Superior temporal gyrus (tissue), 1 donor: ENCODE measurements around the gene UBE2U.
"Not testable (repeated sequence)": the region's sequence is repeated elsewhere in the genome, so short reads cannot be mapped to it uniquely, and the experiment has no call there.

Experiments used
- DNase-seq: peaks from one replicate; pipeline ENCODE4 v3.0.0-alpha.2; 2016; ENCODE audit errors: extremely low spot score

Gene UBE2U

GRCh38 chr1:64192290-64192689 is 11.1 kb upstream of the UBE2U start:
- no peak for DNase-seq

- peak; percentile 63 for DNase-seq
These were observed 9.0 kb upstream of the UBE2U start for GRCh38 chr1:64194168-64195080.

- DNase-seq: no peak
These were observed 8.4 kb upstream of the UBE2U start for GRCh38 chr1:64195081-64195395.

GRCh38 chr1:64196074-64196870 is 7.2 kb upstream of the UBE2U start:
- no peak for DNase-seq

DNA sequence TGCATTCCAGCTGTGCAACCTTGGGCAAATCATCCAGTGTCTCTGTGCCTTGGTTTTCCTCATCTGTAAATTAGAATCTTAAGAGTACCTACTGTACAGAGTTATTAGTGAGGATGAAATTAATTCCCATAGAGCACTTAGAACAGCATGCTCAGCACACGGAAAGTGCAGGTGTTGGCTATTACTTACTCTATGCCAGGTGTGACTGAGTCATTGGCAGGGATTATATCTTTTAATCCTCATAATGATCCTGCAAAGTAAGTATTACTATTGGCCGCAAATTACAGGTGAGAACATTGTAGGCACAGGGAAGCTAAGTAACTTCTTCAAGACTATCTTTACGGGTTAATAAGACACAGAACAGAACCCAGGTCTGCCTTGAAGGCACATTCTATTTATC is 6.3 kb upstream of the UBE2U start:
- no peak for DNase-seq

DNA sequence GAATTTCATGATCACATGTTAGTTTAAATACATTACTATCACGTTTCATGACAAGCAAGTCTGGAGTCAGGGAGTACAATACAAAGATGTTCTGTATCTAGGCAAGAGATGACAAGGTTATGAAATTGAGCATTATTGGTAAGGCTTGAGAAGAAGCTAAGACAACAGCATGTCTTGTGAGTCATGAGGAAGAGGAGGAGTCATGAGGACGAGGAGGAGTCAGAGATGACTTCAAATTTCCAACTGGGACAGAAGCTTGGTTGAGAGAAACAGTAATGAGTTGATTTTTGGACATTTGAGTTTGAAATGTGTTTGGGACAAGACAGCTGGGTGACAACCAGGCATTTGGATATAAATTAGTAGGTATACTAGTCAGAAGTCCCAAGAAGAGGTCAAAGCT is 4.3 kb upstream of the UBE2U start:
- DNase-seq: no peak

GRCh38 chr1:64200064-64200463 is 3.4 kb upstream of the UBE2U start:
- no peak for DNase-seq

- DNase-seq: no peak
These were observed 5.8 kb downstream of the UBE2U start for GRCh38 chr1:64209221-64209620.

GRCh38 chr1:64212031-64212430 is 8.6 kb downstream of the UBE2U start:
- DNase-seq: no peak

- DNase-seq: no peak
These were observed 12.2 kb downstream of the UBE2U start for GRCh38 chr1:64215576-64215975.

- DNase-seq: no peak
These were observed 16.8 kb downstream of the UBE2U start for GRCh38 chr1:64220241-64220640.

DNA sequence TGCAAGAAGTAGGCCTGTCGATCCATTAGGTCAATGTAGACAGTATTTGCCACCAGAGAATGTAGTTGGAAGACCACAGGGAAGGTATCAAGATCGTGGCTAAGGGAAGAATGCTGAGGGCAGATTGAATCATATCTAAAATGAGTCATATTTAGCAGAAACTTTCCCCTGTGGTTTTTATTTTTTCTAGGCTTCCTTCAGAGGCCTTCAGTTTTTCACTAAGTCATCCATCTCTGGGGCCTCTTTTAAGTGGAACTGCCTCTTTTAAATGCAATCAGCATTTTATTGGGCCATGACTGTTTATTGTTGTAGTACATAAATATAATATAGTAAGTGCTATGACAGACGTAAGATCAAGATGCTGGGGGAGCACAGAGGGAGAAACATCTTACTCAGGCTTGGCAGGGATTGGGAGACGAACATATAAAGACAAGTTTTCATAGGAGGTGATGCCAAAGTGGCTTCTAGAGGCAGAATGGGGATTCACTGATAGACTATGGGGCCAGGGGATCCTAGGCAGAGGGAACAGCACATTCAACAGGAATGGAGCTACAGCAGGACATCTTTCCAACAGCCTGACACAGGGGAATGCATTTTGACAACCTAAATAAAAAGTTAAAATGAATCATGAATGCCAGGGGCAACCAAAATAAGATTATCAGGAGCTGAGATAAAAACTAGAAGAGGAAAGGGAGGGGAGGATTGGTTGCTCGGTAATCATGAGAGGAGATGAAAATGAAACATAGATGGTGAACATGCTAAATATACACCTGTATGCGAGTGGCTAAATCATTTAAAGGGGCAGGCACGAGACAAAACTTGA is 20.1 kb downstream of the UBE2U start:
- DNase-seq: no peak

GRCh38 chr1:64224236-64224635 is 20.8 kb downstream of the UBE2U start:
- DNase-seq: not testable (repeated sequence)

GRCh38 chr1:64228167-64228957 is 24.9 kb downstream of the UBE2U start:
- no peak for DNase-seq

- no peak for DNase-seq
These were observed 25.9 kb downstream of the UBE2U start for GRCh38 chr1:64229307-64229706.

DNA sequence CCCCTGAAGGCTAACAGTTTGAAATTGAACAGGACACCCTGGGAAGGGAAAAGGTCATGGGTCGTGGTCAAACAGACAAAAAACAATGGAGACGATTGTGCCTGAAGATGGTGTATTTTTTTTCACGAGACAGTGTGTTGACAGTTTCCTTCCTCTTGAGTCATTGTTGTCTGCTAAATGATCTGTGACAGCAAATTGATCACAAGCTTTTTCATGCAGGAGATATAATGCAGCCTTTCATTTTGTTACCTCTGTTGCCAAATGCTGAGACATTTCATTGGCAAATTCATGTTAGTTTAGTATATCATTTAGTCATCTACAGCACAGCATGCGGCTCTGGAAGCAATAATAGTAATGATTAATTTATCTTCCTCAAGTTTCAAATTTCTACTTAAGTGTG is 27.7 kb downstream of the UBE2U start:
- no peak for DNase-seq

DNA sequence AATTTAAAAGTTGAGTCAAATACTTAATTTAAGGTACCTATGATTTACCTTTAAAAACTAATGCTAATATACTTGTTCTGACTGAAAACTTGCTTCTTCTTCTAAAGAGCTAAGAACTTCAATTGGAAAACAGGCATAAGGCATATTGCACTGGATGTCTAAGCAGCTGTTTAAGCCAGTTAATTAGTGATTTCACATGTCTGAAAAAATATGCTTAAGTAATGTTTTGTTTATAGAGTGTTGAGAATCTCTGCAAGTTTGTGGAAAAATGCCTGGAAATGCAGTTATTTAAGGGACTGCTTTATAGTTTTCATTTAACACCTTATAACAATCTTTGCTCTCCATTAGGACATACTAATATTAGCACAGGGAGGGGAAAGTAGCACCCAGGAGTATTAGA is 28.2 kb downstream of the UBE2U start:
- DNase-seq: no peak

DNA sequence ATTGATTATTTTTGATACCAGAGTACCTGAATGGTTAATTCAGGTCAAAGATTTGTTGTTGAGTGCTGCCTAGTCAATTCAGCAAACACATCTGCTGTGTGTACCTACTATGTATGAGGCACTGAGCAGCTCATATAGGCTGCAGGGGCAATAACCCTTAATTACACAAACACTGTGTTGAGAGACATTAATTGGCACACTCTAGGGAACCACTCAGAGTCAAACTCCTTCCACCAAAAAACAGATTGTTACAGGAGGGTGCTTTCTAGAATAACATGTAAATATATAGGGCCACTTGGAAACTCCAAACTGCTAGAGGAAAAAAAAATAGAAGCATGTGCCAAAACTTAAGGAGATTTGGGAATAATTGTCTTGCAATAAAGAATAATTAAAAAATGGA is 31.3 kb downstream of the UBE2U start:
- DNase-seq: no peak

DNA sequence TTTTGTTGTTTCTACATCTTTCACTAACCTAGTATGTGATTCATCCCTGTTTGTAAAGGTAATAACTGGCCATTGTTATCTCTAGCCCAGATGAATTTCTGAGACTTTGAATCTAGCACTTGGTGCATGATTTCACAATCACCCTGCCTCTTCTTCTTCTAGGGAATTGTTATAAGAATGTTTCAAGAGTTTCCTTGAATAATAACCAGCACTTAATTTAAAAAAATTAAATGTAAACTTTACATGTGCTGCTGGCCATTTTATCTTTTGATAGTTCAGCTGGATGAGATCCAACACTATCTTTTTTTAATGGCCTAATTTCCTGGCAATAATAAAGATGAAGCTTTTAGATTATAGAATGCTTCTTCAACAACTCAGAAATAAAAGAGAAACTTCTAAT is 31.8 kb downstream of the UBE2U start:
- no peak for DNase-seq

GRCh38 chr1:64235910-64236309 is 32.5 kb downstream of the UBE2U start:
- no peak for DNase-seq

GRCh38 chr1:64236541-64236954 is 33.1 kb downstream of the UBE2U start:
- no peak for DNase-seq
